ENCODE results near the gene CBFB. TPM values are rescaled to one million over a fixed set of nuclear protein-coding genes. Genes with fewer than 3 reads are reported as not detected.

Gene CBFB
- total RNA-seq, 4 donors from 2014 or later = 26.0 to 59.3 (median 41.9) TPM

DNA sequence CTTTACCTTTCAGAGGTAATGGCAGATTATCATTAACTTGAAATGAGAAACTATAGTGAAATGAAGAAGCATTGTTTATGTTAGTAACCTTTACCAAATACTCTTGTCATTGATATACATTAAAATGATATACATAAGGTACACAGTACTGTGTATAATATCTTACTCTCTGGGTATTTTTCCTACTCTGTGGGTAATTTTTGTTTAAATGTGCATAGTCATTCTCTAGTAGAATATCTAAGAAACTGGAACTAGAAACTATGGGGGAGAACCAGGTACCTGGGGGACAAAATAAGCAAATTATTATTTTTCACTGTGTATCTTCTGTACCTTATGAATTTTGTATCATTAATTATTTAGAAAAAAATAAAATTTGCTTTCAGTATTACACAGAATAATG lies 60.2 kb downstream of the CBFB start:
- Histone ChIP-seq H3K27me3 (no peaks in the 10 kb centered on the region), H3K36me3 (peaks cover 0 to 43% (median 0%) of the 10 kb centered on the region in 3 donors), H3K27ac (no peak overlapping the region), H3K4me1 (peaks cover 0 to 7% (median 0%) of the 10 kb centered on the region in 3 donors), H3K4me3 (no peak overlapping the region), H3K9me3 (no peaks in the 10 kb centered on the region)
- intact Hi-C loops (cut with DNase I) = no loop called here
- no peak for DNase-seq
- TF ChIP-seq, protein P1, sequence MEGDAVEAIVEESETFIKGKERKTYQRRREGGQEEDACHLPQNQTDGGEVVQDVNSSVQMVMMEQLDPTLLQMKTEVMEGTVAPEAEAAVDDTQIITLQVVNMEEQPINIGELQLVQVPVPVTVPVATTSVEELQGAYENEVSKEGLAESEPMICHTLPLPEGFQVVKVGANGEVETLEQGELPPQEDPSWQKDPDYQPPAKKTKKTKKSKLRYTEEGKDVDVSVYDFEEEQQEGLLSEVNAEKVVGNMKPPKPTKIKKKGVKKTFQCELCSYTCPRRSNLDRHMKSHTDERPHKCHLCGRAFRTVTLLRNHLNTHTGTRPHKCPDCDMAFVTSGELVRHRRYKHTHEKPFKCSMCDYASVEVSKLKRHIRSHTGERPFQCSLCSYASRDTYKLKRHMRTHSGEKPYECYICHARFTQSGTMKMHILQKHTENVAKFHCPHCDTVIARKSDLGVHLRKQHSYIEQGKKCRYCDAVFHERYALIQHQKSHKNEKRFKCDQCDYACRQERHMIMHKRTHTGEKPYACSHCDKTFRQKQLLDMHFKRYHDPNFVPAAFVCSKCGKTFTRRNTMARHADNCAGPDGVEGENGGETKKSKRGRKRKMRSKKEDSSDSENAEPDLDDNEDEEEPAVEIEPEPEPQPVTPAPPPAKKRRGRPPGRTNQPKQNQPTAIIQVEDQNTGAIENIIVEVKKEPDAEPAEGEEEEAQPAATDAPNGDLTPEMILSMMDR (IDR thresholded peaks at IDR 0.05) = no peak
- TF ChIP-seq POLR2A (IDR thresholded peaks at IDR 0.05) = no peak

DNA sequence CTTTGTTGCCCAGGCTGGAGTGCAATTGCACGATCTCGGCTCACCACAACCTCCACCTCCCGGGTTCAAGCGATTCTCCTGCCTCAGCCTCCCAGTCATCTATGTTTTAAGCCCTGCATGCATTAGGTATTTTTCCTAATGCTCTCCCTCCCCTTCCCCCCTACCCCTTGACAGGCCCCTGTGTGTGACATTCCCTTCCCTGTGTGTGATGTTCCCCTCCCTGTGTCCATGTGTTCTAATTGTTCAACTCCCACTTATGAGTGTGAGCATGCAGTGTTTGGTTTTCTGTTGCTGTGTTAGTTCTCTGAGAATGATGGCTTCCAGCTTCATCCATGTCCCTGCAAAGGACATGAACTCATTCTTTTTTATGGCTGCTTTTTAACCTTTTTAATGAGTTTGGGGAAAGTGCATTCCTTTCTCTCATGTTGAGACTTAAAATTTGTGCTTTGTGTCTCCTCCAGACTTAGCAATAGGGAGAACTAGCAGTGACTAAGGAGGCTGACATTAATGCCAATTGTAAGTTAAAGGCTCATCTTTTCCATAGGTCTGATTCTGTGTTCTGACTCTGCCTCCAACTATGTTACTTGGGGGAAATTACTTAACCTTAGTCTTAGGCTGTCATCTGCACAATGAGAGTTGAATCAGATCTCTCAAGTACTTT lies 63.1 kb downstream of the CBFB start:
- no peak for TF ChIP-seq POLR2A (IDR thresholded peaks at IDR 0.05)
- TF ChIP-seq, protein P1 (IDR thresholded peaks at IDR 0.05) = no peak
- no peak for DNase-seq
- H3K36me3 ChIP-seq = peaks cover 0 to 43% (median 0%) of the 10 kb centered on the region in 3 donors
- H3K27ac ChIP-seq = no peak overlapping the region
- peaks cover 0 to 1% (median 0%) of the 10 kb centered on the region in 3 donors for H3K4me1 ChIP-seq
- WGBS, 2 donors = 94 to 97% methylated on average over 4 of the region's 4 CpGs
- no peaks in the 10 kb centered on the region for H3K9me3 ChIP-seq
- intact Hi-C loops (cut with DNase I) = no loop called here
- H3K27me3 ChIP-seq = no peaks in the 10 kb centered on the region
- no peak overlapping the region for H3K4me3 ChIP-seq

DNA sequence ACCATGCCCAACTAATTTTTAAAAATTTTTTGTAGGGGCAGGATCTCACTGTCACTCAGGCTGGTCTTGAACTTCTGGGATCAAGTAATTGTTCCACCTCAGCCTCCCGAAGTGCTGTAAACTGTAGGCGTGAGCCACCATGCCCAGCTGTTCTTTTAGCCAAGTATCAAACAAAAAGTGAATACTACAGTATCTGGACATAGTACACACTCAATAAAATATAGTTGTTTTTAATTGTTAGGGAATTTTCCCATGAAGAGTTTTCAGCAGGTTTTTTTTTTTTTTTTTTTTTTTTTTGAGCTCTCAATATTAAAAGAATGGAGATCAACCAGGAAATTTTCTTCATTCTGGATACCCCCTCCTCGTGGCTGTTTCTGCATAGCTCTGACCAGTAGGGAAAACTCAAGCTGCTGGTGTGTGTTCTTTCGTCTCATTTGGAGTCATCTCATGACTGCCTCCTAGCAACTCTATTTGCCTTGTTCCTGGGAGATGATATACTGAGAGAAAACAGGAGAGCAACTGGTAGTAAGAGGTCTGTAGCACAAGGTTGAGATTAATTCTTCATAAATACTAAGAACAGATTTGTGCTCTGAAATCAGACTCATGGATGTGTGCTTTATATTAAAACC lies 64.3 kb downstream of the CBFB start:
- Histone ChIP-seq H3K27ac (no peak overlapping the region), H3K4me3 (no peak overlapping the region), H3K27me3 (no peaks in the 10 kb centered on the region), H3K9me3 (no peaks in the 10 kb centered on the region), H3K4me1 (no peaks in the 10 kb centered on the region), H3K36me3 (peaks cover 0 to 47% (median 0%) of the 10 kb centered on the region in 3 donors)
- intact Hi-C loops (cut with DNase I) = no loop called here
- WGBS, 2 donors = 84% methylated on average over 4 of the region's 4 CpGs
- no peak for TF ChIP-seq POLR2A (IDR thresholded peaks at IDR 0.05)
- TF ChIP-seq, protein P1 (IDR thresholded peaks at IDR 0.05) = no peak
- no peak for DNase-seq

DNA sequence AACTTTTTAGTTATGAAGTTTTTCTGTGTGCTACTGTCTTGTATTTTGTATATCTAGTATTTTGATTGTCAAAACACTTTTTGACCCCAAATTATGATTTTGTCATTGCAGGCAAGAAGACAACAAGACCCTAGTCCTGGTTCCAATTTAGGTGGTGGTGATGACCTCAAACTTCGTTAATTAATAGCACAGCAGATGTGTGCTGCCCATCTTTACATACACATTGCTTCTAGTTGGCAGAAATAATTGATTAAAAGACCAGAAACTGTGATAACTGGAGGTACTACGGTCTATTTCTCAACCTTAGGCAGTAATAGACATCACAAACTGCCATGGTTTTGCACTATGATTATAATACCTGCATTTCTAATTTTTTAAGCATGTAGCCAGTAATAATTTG lies 69.7 kb downstream of the CBFB start:
- no peak for DNase-seq
- Histone ChIP-seq H3K4me3 (no peak overlapping the region), H3K27me3 (no peaks in the 10 kb centered on the region), H3K4me1 (no peaks in the 10 kb centered on the region), H3K36me3 (peaks cover 0 to 50% (median 0%) of the 10 kb centered on the region in 3 donors), H3K9me3 (no peaks in the 10 kb centered on the region), H3K27ac (no peak overlapping the region)
- intact Hi-C loops (cut with DNase I) = no loop called here
- 87 to 94% methylated on average over 2 of the region's 2 CpGs for WGBS, 2 donors
- no peak for TF ChIP-seq POLR2A (IDR thresholded peaks at IDR 0.05)
- TF ChIP-seq, protein P1 (IDR thresholded peaks at IDR 0.05) = no peak

DNA sequence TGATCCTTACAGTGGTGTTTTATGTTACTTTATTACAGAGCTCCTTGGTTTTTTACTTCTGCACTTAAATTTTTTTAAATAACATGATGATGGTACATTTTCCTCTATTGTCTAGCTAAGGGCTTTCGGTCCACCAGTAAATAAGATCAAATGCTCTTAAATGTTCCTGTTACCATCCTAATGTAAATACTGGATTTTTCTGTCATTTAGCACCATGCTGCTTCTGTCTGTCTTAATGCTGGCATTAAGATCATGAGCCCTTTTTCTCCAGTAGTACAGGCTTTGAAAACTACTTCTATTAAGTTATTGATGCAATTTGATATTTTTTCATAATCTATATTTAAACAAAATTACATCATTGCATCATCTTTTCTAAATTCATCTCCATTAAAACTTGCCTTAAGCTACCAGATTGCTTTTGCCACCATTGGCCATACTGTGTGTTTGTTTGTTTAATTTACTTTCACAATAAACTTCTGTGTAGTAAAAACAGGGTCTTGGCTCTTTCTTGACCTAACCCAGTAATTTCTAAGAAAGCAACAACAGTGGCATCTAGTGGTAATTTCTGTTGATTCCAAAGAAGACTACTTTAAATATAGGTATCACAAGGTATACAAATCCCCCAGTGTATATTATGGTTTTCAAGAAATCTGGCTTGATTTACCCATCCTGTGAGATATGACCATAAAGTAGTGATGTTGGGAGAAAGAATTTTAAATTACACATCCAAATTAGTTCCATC lies 71.8 kb downstream of the CBFB start:
- H3K27me3 ChIP-seq = no peaks in the 10 kb centered on the region
- H3K27ac ChIP-seq = no peak overlapping the region
- intact Hi-C loops (cut with DNase I) = no loop called here
- no peak for DNase-seq
- H3K9me3 ChIP-seq = no peaks in the 10 kb centered on the region
- peaks cover 0 to 19% (median 10%) of the 10 kb centered on the region in 3 donors for H3K4me1 ChIP-seq
- H3K36me3 ChIP-seq = peaks cover 0 to 39% (median 0%) of the 10 kb centered on the region in 3 donors
- 93 to 100% methylated on average over 1 of the region's 1 CpG for WGBS, 2 donors
- TF ChIP-seq, protein P1 (IDR thresholded peaks at IDR 0.05) = peak in 1 of 6 experiments; percentile 22
- TF ChIP-seq POLR2A (IDR thresholded peaks at IDR 0.05) = no peak
- no peak overlapping the region for H3K4me3 ChIP-seq
